GM19023 (cell line): Measurements from ENCODE around the gene ANHX.

Experiments
- ATAC-seq: cut with Tn5 transposase; IDR thresholded peaks from one replicate; pipeline ENCODE4 v1.9.1; 2021; ENCODE audit warnings: mild to moderate bottlenecking, moderate library complexity; ENCODE audit not compliant: unreplicated experiment

Gene ANHX

DNA sequence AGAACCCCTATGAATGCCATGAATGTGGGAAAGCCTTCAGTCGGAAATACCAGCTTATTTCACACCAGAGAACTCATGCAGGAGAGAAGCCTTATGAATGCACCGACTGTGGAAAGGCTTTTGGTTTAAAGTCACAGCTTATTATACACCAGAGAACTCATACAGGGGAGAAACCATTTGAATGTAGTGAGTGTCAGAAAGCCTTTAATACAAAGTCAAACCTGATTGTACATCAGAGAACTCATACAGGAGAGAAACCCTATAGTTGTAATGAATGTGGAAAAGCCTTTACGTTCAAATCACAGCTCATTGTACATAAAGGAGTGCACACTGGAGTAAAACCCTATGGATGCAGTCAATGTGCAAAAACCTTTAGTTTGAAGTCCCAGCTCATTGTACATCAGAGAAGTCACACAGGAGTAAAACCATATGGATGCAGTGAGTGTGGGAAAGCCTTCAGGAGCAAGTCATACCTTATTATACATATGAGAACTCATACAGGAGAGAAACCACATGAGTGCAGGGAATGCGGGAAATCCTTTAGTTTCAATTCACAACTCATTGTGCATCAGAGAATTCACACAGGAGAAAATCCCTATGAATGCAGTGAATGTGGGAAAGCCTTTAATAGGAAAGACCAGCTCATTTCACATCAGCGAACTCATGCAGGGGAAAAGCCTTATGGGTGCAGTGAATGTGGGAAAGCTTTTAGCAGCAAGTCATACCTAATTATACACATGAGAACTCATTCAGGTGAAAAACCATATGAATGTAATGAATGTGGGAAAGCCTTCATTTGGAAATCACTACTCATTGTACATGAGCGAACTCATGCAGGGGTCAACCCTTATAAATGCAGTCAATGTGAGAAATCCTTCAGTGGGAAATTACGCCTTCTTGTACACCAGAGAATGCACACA lies 32.1 kb downstream of the ANHX start:
- ATAC-seq, result no peak

DNA sequence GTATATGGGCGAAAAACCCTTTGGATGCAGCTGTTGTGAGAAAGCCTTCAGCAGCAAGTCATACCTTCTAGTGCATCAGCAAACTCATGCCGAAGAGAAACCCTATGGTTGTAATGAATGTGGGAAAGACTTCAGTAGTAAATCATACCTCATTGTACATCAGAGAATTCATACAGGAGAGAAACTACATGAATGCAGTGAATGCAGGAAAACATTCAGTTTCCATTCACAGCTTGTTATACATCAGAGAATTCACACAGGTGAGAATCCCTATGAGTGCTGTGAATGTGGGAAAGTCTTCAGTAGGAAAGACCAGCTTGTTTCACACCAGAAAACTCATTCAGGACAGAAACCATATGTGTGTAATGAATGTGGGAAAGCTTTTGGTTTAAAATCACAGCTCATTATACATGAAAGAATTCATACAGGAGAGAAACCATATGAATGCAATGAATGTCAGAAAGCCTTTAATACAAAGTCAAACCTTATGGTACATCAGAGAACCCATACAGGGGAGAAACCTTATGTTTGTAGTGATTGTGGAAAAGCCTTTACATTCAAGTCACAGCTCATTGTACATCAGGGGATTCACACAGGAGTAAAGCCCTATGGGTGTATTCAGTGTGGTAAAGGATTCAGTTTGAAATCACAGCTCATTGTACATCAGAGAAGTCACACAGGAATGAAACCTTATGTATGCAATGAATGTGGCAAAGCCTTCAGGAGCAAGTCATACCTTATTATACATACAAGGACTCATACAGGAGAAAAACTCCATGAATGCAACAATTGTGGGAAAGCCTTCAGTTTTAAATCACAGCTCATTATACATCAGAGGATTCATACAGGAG lies 33.0 kb downstream of the ANHX start:
- no peak for ATAC-seq

DNA sequence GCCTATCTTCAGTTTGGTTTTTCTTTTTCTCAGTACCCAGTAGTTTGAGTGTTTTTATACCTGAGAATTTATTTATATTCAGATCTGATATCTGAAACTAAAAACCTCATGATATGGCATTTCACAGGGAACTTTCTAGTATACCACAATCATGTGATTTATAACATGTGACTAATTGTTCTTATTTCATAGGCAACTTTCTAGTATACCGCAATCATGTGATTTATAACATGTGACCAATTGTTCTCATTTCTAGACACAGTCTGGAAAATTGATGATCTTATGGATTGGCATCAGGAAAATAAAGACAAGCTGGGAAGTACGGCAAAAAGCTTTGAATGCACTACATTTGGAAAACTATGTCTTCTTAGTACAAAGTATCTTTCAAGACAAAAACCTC lies 33.8 kb downstream of the ANHX start:
- ATAC-seq, result no peak

DNA sequence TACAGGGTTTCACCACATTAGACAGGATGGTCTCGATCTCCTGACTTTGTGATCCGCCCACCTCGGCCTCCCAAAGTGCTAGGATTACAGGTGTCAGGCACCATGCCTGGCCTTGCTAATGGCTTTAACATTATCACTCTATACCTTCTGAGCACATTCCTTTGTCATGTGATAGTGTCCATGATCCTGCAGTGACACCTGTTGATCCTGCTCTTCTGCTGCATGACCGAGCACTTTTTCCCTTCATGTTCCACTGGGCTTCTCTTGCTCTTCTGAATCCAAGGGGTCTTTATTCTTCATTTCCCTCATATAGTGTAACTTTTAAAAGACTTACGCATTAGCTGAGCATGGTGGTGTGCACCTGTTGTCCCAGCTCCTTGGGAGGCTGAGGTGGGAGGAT lies 42.8 kb downstream of the ANHX start:
- ATAC-seq, result no peak

DNA sequence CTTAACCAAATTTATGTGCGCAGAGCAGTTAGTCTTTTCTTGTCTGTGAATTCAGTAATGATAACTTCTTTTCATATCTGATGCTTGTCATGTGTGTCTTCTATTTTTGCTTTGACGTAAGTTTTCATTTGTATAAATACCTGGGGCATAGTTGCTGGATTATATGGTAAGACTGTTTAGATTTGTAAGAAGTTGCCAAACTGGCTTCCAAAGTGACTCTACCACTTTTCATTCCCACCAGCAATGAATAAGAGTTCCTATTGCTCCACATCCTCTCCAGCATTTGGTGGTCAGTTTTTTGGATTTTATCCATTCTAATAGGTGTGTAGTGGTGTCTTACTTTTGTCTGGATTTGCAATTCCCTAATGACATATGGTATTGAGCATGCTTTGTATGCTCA lies 45.5 kb downstream of the ANHX start:
- no peak for ATAC-seq

DNA sequence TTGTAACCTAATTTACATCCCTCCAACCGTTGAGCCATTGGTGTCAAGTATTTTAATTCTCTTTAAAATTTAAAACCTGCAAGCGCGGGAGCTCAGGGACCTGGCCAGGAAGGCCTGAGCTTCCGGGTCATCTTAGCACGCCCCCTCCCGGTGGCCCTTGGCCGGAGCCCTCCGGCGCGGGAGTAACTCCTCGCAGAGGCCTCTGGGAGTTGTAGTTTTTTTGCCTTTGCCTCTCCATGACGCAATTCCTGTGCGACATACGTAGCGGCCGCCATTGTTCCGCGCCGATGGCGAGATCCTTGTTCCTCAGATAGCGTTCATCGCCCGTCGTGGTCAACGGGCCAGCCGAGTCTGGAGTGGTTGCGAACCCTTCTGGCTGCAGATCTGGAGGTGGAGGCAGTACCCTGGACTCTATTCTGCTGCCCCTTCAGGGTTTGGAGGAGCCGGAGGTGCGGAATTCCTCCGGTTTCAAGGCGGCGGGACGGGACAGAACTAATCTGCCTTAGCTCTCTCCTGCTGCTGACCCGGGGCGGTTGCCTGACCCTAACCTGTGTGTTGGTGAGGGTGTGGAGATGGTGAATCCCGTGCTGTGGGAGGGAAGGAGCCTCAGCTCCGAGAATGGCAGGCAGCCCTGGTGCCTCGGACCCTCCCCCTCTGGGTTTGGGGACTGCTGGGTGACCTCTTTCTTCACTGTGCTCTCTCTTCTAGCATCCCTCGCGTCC lies 54.3 kb downstream of the ANHX start, which contains the start of gene ZNF268:
Gene ZNF268, plus strand, starts transcription at position 258 of the 722 bp plus-strand sequence. CDS start 503 bp downstream, outside the sequence.
- ATAC-seq, result peak; percentile 93

DNA sequence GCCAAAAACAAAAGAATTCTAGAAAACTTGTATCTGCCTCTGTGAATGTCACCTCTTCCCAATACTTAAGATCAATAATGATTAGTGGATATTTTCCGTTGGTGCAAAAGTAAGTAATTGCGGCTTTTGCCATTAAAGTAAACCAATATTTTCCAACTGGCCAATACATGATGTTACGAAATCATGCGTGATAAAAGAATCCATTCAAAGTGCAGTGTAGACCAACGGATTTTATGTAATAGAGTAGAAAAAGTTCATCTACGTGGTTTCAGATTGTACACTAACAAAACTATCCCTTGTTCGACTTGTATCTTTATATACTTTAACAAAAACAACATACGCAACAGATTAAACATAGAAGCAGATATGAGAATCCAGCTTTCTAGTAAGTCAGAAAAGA lies 55.0 kb downstream of the ANHX start:
- no peak for ATAC-seq

DNA sequence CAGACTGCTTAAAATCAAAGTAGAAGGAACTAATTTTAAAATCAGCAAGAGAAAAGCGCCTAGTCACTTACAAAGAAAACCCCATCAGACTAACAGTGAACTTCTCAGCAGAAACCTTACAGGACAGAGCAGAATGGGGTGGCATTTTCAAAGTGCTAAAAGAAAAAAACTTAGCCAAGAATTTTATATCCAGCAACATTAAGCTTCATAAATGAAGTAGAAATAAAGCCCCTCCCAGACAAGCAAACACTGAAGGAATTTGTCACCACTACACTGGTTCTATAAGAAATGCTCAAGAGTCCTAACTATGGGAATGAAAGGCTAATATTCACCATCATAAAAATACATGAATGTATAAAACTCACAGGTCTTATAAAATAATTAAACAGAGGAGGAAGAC lies 60.8 kb downstream of the ANHX start:
- no peak for ATAC-seq

DNA sequence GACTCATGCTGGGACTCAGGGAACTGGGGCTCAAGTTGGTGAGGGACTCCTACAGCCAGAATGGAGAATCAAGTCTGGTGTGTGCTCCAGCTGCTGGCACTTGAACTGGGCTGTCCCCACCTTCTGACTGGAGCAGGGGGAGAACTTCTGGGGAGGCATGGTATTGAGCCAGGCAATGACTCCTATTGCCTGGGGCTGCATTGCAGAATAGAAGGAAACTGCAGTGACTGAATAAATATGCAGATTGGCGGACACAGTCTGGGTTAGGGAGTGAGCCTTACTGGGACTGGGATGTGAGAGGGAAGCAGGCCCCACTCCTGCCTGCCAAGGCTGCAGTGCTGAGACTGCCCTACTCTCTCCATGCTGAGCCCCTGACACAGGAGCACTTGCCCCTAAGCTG lies 63.2 kb downstream of the ANHX start:
- no peak for ATAC-seq
